Mammary epithelial cell (primary cell): ENCODE measurements around the gene RMDN3.

ENCODE experiments used
- CTCF ChIP-seq, 2 donors: IDR thresholded peaks in 1 of 2; conservative IDR thresholded peaks in 1 of 2; 2 replicates each; pipeline ENCODE4 v1.5.1; 2011 to 2012; ENCODE audit warnings: inconsistent platforms in 2 of 2, low read length in 2 of 2, mild to moderate bottlenecking in 2 of 2, control low read depth in 1 of 2, low read depth in 1 of 2; ENCODE audit not compliant: insufficient read depth in 1 of 2; ENCODE audit errors: extremely low read depth in 1 of 2
- EZH2 ChIP-seq: IDR thresholded peaks from 2 replicates; pipeline ENCODE4 v1.6.1; 2012; ENCODE audit warnings: low read length, inconsistent platforms, borderline replicate concordance

GRCh38 chr15:40787991-40788390, 32.9 kb upstream of the RMDN3 start:
- no peak for TF ChIP-seq CTCF (conservative IDR thresholded peaks at IDR 0.05 in 1 of 2, IDR thresholded peaks at IDR 0.05 in 1 of 2; ENCODE audit: extremely low read depth in 1 of 2, insufficient read depth in 1 of 2, low read depth in 1 of 2, low read length in 2 of 2)
- no peak for TF ChIP-seq EZH2
